HCT116 (cell line): ENCODE results near the gene C4BPA.

Experiments used
- CBX3 ChIP-seq: IDR thresholded peaks from 2 replicates; pipeline ENCODE4 v1.6.1; 2012; ENCODE audit warnings: low read depth
- POLR2A ChIP-seq: IDR thresholded peaks from 2 replicates; pipeline ENCODE4 v1.7.0; 2011; ENCODE audit warnings: borderline replicate concordance; ENCODE audit not compliant: insufficient read depth, insufficient read length; ENCODE audit errors: extremely low read depth

- TF ChIP-seq POLR2A (no peak), CBX3 (no peak)
These were observed 22.2 kb upstream of the C4BPA start for GRCh38 chr1:207081806-207082205.
